Measurements from ENCODE around the gene CEP85. TPM values are rescaled to one million over a fixed set of nuclear protein-coding genes. Genes with fewer than 3 reads are reported as not detected.

Gene CEP85
- total and polyA plus RNA-seq, 9 of the 15 experiments (the other 6 are each of a cell fraction or from before 2014, with no cell fraction given) = 42.1 to 140 (median 92.6) TPM

DNA sequence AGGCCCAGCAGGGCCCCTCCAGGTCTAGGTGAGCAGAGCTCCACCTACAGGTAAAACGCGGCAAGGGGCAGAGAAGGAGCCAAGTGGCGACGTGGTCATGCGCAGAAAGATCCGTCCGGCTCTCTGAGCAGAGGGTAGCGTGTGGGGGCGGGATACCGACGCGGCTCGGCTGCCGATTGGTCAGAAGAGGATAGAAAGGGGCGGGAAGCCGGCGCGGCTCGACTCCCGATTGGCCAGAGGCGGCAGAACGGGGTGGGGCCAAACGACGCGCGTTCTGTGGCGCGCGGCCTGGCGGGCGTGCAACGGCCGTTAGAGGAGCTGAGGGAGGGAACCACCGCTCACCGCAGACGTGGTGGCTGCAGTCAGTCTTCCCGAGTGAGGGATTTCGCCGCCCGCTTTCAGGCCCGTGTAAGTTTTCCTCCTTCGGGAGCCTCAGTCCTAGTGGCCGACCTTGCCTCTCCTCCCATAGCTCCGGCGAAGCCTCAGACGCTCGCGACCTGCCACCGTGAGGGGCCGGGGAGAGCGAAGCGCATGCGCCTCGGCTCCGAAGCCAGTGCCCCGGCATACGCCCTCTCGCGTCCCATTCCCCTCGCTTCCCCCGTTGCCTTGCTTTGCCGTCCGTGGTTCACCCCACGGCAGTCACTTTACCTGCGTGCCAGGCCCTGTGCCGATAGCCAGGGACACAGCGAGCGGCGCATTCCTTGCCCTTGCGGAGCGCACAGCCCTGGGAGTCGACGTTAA lies at the start of gene CEP85 (continued):
- no peak; the same call in 1 of the 2 replicates for TF ChIP-seq BHLHE40 (IDR thresholded peaks at IDR 0.05; ENCODE audit: low read length)
- TF ChIP-seq KDM1A (IDR thresholded peaks at IDR 0.05) = no peak
- TF ChIP-seq, protein P1, sequence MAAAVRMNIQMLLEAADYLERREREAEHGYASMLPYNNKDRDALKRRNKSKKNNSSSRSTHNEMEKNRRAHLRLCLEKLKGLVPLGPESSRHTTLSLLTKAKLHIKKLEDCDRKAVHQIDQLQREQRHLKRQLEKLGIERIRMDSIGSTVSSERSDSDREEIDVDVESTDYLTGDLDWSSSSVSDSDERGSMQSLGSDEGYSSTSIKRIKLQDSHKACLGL (CRISPR knock-in tag; IDR thresholded peaks at IDR 0.05; ENCODE audit: borderline replicate concordance, poor library complexity, severe bottlenecking) = no peak
- TF ChIP-seq, protein P2, sequence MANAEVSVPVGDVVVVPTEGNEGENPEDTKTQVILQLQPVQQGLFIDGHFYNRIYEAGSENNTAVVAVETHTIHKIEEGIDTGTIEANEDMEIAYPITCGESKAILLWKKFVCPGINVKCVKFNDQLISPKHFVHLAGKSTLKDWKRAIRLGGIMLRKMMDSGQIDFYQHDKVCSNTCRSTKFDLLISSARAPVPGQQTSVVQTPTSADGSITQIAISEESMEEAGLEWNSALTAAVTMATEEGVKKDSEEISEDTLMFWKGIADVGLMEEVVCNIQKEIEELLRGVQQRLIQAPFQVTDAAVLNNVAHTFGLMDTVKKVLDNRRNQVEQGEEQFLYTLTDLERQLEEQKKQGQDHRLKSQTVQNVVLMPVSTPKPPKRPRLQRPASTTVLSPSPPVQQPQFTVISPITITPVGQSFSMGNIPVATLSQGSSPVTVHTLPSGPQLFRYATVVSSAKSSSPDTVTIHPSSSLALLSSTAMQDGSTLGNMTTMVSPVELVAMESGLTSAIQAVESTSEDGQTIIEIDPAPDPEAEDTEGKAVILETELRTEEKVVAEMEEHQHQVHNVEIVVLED (CRISPR knock-in tag; IDR thresholded peaks at IDR 0.05) = peak; percentile 84
- TF ChIP-seq, protein P3, sequence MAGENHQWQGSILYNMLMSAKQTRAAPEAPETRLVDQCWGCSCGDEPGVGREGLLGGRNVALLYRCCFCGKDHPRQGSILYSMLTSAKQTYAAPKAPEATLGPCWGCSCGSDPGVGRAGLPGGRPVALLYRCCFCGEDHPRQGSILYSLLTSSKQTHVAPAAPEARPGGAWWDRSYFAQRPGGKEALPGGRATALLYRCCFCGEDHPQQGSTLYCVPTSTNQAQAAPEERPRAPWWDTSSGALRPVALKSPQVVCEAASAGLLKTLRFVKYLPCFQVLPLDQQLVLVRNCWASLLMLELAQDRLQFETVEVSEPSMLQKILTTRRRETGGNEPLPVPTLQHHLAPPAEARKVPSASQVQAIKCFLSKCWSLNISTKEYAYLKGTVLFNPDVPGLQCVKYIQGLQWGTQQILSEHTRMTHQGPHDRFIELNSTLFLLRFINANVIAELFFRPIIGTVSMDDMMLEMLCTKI (IDR thresholded peaks at IDR 0.05; ENCODE audit: partially characterized antibody) = no peak
- TF ChIP-seq ASH1L (IDR thresholded peaks at IDR 0.05; ENCODE audit: borderline replicate concordance, low read depth, partially characterized antibody) = peak; percentile 86
- no peak for TF ChIP-seq ZNF347 (CRISPR knock-in tag; IDR thresholded peaks at IDR 0.05; ENCODE audit: low read depth)
- 0 out of 2 replicates have a peak, but pooled peaks have one; percentile 18 for TF ChIP-seq ZNF316 (IDR thresholded peaks at IDR 0.05)
- no peak for TF ChIP-seq HSF4 (CRISPR knock-in tag; IDR thresholded peaks at IDR 0.05; ENCODE audit: borderline replicate concordance)
- TF ChIP-seq, protein P4, sequence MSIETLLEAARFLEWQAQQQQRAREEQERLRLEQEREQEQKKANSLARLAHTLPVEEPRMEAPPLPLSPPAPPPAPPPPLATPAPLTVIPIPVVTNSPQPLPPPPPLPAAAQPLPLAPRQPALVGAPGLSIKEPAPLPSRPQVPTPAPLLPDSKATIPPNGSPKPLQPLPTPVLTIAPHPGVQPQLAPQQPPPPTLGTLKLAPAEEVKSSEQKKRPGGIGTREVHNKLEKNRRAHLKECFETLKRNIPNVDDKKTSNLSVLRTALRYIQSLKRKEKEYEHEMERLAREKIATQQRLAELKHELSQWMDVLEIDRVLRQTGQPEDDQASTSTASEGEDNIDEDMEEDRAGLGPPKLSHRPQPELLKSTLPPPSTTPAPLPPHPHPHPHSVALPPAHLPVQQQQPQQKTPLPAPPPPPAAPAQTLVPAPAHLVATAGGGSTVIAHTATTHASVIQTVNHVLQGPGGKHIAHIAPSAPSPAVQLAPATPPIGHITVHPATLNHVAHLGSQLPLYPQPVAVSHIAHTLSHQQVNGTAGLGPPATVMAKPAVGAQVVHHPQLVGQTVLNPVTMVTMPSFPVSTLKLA (conservative IDR thresholded peaks at IDR 0.05) = peak; percentile 80 to 95
- TF ChIP-seq POLR3G (IDR thresholded peaks at IDR 0.05; ENCODE audit: extremely low read depth, insufficient read length, insufficient replicate concordance) = no peak
- TF ChIP-seq KAT2B (IDR thresholded peaks at IDR 0.05; ENCODE audit: low read depth, low read length) = no peak
- TF ChIP-seq, protein P5, sequence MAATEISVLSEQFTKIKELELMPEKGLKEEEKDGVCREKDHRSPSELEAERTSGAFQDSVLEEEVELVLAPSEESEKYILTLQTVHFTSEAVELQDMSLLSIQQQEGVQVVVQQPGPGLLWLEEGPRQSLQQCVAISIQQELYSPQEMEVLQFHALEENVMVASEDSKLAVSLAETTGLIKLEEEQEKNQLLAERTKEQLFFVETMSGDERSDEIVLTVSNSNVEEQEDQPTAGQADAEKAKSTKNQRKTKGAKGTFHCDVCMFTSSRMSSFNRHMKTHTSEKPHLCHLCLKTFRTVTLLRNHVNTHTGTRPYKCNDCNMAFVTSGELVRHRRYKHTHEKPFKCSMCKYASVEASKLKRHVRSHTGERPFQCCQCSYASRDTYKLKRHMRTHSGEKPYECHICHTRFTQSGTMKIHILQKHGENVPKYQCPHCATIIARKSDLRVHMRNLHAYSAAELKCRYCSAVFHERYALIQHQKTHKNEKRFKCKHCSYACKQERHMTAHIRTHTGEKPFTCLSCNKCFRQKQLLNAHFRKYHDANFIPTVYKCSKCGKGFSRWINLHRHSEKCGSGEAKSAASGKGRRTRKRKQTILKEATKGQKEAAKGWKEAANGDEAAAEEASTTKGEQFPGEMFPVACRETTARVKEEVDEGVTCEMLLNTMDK (IDR thresholded peaks at IDR 0.05; ENCODE audit: borderline replicate concordance, insufficient read depth, low read depth, low read length, poor library complexity, severe bottlenecking) = peak; percentile 73
- TF ChIP-seq, protein P6, sequence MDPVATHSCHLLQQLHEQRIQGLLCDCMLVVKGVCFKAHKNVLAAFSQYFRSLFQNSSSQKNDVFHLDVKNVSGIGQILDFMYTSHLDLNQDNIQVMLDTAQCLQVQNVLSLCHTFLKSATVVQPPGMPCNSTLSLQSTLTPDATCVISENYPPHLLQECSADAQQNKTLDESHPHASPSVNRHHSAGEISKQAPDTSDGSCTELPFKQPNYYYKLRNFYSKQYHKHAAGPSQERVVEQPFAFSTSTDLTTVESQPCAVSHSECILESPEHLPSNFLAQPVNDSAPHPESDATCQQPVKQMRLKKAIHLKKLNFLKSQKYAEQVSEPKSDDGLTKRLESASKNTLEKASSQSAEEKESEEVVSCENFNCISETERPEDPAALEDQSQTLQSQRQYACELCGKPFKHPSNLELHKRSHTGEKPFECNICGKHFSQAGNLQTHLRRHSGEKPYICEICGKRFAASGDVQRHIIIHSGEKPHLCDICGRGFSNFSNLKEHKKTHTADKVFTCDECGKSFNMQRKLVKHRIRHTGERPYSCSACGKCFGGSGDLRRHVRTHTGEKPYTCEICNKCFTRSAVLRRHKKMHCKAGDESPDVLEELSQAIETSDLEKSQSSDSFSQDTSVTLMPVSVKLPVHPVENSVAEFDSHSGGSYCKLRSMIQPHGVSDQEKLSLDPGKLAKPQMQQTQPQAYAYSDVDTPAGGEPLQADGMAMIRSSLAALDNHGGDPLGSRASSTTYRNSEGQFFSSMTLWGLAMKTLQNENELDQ (CRISPR knock-in tag; IDR thresholded peaks at IDR 0.05; ENCODE audit: borderline replicate concordance) = no peak
- no peak for TF ChIP-seq TRIM28 (IDR thresholded peaks at IDR 0.05)
- no peak for TF ChIP-seq MCM7 (IDR thresholded peaks at IDR 0.05)

Measured in K562 (cell line).